AML-193 (cell line): Measurements from ENCODE around the gene TASOR.
"Not testable (repeated sequence)": the region's sequence is repeated elsewhere in the genome, so short reads cannot be mapped to it uniquely, and the experiment has no call there.

Source experiments
- DNase-seq, 2 experiments: peaks; one replicate each; lab custom pipeline; 2025; lab: John Stamatoyannopoulos, UW

TASOR gene

GRCh38 chr3:56683122-56683817 lies at the start of gene TASOR:
TASOR (minus strand) TSS chr3:56683265; CDS start chr3:56683006, 259 bp downstream.
- DNase-seq: peak; percentile 67 to 78

- no peak for DNase-seq
Measured at GRCh38 chr3:56732109-56732508, 49.0 kb upstream of the TASOR start.

- no peak for DNase-seq
Measured at GRCh38 chr3:56725175-56725574, 42.1 kb upstream of the TASOR start.

GRCh38 chr3:56724676-56725075 lies 41.6 kb upstream of the TASOR start:
- no peak for DNase-seq

- DNase-seq: no peak
Measured at GRCh38 chr3:56720849-56721248, 37.8 kb upstream of the TASOR start.

- not testable (repeated sequence) for DNase-seq
Measured at GRCh38 chr3:56718809-56719208, 35.7 kb upstream of the TASOR start.

GRCh38 chr3:56711344-56711743 lies 28.3 kb upstream of the TASOR start:
- DNase-seq: no peak

GRCh38 chr3:56707412-56707811 lies 24.3 kb upstream of the TASOR start:
- DNase-seq: not testable (repeated sequence)

GRCh38 chr3:56706629-56707028 lies 23.6 kb upstream of the TASOR start:
- no peak for DNase-seq

GRCh38 chr3:56704706-56705105 lies 21.6 kb upstream of the TASOR start:
- DNase-seq: no peak

GRCh38 chr3:56702490-56703315 lies 19.6 kb upstream of the TASOR start:
- DNase-seq: peak; percentile 87 to 91

GRCh38 chr3:56700151-56700550 lies 17.1 kb upstream of the TASOR start:
- no peak for DNase-seq

- no peak for DNase-seq
Measured at GRCh38 chr3:56694867-56695683, 12.0 kb upstream of the TASOR start.

- DNase-seq: peak; percentile 98 to 99
Measured at GRCh38 chr3:56693750-56694149, 10.7 kb upstream of the TASOR start.

- DNase-seq: peak in 1 of 2 experiments; percentile 41
Measured at GRCh38 chr3:56692520-56693433, 9.7 kb upstream of the TASOR start.

GRCh38 chr3:56692001-56692365 lies 8.9 kb upstream of the TASOR start:
- not testable (repeated sequence) for DNase-seq

GRCh38 chr3:56691165-56692000 lies 8.3 kb upstream of the TASOR start:
- no peak for DNase-seq

- DNase-seq: no peak
Measured at GRCh38 chr3:56689303-56689702, 6.2 kb upstream of the TASOR start.

GRCh38 chr3:56688191-56688590 lies 5.1 kb upstream of the TASOR start:
- no peak for DNase-seq

GRCh38 chr3:56684029-56684428 lies 964 bp upstream of the TASOR start:
- DNase-seq: no peak
